GM13976 (cell line): ENCODE measurements around the gene HIVEP3.

Experiments
- DNase-seq: peaks from one replicate; pipeline ENCODE4 v3.0.0; 2012; ENCODE audit warnings: low spot score
- CTCF ChIP-seq: IDR thresholded peaks from 2 replicates; pipeline ENCODE4 v1.5.1; 2012; ENCODE audit warnings: borderline replicate concordance, mild to moderate bottlenecking; ENCODE audit not compliant: insufficient read depth; ENCODE audit errors: extremely low read depth, missing control alignments, control extremely low read depth
- in situ Hi-C: fragments of 300-500 bp; cut with MboI; formaldehyde crosslinking; loops from one replicate; pipeline ENCODE4 v1.12.0; 2022; ENCODE audit warnings: low sequenced_read_pairs, mixed read lengths, inconsistent platforms; ENCODE audit not compliant: unreplicated experiment

The HIVEP3 gene

DNA sequence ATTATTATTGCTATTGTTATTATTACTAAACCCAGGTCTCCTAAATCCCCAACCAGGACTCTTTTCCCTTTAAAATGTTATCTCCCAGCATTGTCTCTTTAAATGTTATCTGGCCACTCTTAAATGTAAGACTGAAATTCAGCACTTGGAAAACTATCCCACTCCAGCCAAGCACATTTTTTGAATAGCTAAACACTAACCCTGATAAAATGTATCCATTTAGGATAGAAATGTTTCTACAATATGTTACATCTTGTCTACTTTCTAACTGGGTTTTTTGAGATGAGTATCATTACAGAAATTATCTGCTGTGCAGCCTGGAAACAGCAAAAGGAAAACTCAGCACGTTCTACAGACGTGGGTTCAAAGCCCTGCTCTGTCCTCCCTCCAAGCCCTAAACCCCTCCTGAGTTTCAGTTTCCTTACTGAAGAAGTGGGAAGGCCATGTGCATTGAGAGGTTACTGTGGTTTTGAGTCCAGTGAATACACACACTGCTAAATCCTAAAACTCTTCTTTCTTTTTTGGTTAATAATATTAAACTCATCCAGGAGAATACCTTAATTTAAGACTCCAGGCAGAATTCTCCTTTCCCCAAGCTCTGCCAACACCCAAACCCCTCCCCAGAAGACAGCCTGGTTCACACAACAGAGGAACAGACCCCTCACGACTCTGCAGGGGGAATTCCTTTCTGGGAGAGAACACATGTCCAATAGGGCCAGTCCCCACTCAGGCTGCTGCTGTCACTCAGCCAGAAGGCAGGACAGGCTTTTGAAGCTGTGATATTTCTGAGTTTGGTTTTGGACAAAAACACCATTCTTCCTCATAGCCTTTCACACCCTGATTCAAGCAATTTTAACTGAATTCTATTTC is 41.9 kb downstream of the HIVEP3 start:
- peak; percentile 40 for DNase-seq
- TF ChIP-seq CTCF, result no peak
- in situ Hi-C loops, result no loop called here

DNA sequence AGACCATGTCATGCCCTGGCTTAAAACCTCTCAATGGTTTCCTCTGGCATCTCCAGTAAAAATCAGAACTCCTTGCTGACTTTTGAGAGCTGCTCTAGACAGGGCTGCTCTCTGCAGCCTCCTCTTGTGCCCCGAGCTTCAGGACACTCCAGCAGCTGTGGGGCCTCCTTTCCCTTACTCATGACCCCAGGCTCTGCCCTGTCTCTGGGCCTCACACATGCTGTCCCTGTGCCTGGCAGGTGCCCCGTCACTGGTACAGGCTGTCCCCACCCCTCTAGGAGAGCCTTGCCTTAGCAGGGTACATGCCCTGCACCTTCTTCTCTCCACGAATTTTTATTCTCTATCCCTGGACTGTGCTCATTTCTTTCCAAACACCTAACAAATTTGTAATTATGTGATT is 43.2 kb downstream of the HIVEP3 start:
- DNase-seq, result no peak
- in situ Hi-C loops, result no loop called here
- TF ChIP-seq CTCF, result no peak

DNA sequence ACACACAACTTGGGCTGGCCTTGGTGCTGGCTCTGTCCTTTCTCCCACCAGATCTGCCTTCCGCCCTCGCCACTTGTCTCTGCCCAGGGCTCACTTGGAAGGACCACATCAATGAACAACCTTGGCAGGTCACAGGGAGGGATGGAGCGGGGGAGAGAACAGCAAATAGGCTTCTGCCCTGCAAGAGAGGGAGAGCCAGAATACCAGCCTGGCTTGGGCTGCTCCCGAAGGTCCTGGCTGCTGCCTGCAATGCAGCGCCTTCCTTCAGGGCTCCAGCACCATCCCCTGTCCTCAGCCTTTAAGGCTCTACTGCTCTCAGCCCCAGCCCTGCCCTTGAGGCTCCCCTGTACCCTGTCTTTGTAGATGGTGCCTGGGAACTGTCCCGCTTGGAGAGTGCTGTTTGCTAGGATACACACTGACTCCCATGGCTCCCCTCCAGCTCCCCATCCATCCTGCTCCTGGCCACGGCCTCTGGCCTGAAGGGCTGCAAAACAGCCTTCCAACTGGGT is 43.8 kb downstream of the HIVEP3 start:
- in situ Hi-C loops, result no loop called here
- DNase-seq, result no peak
- TF ChIP-seq CTCF, result no peak

DNA sequence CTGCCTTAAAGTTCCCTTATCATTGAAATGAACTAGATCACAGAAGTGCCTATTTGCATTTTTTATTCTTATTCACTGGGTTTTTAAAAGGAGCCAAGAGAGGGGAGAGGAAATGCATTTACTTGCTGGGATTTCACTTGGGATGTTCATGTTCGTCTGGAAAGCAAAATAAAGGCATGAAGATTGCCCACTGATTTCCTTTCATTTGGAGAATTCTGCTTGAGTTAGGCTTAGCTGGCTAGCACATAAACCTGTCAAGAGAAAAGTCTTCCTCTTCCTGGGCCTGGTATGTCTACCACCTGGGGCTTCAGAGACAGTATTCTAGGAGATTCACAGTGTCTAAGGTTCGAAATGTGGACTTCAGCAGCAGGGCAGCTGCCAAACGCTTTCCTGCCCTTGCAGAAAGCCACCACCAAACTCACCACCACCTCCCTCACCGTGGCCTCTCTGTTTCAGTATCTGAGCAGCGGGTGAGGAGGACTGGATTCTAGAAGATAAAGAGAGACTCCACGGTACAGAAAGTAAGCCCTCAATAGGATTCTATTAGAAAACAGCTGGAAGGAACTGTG is 44.5 kb downstream of the HIVEP3 start:
- in situ Hi-C loops, result no loop called here
- no peak for DNase-seq
- no peak for TF ChIP-seq CTCF

DNA sequence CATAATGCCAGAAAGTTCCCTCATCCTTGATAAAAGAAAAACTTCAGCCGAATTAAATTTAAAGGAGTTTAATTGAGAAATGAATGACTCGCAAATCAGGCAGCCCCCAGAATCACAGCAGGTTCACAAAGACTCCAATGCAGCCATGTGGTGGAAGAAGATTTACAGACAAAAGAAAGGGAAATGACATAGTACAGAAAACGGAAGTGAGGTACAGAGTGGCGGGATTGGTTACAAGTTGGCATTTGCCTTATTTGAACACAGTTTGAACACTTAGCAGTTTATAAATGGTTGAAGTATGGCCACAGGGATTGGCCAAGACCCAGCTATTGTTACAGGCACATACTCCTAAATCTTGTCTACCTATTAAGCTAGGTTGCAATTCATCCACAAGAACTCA is 46.6 kb downstream of the HIVEP3 start:
- DNase-seq, result no peak
- in situ Hi-C loops, result no loop called here
- TF ChIP-seq CTCF, result no peak

- in situ Hi-C loops, result no loop called here
- TF ChIP-seq CTCF, result no peak
- DNase-seq, result no peak
Measured at GRCh38 chr1:41870076-41870562, 48.6 kb downstream of the HIVEP3 start.
